H1 (cell line): Measurements from ENCODE around the gene KRT14. TPM values are rescaled to one million over a fixed set of nuclear protein-coding genes. Genes with fewer than 3 reads are reported as not detected.

Source experiments
- CTCF ChIA-PET: fragments of 300-600 bp; sonication (Branson Sonifier 250); formaldehyde crosslinking; loops from one replicate; lab custom pipeline; 2021; ENCODE audit not compliant: partially characterized antibody; lab: Charles Lee
- POLR2A ChIA-PET: fragments of 300-600 bp; sonication (Branson Sonifier 250); formaldehyde crosslinking; loops from one replicate; lab custom pipeline; 2021; ENCODE audit warnings: inconsistent platforms; ENCODE audit not compliant: partially characterized antibody; lab: Charles Lee
- DNase-seq, 2 experiments: peaks; one replicate each; pipeline versions ENCODE4 v3.0.0 to v3.0.0-alpha.2; 2010 to 2022; ENCODE audit warnings: low spot score in 2 of 2, low read depth in 1 of 2, mixed read lengths in 1 of 2
- FAIRE-seq: peaks from 2 replicates; lab custom pipeline; 2011; peaks lifted over from hg19 to GRCh38; lab: Jason Lieb, UNC
- H2AFZ ChIP-seq: 2 replicates; pipeline ENCODE4 v1.8.1; 2012; ENCODE audit warnings: low read length, inconsistent platforms
- H2AK5ac ChIP-seq: 2 replicates; pipeline ENCODE4 v1.6.1; 2013; ENCODE audit warnings: low read depth, low read length
- H2BK120ac ChIP-seq: replicated peaks from 2 replicates; pipeline ENCODE3; 2013; ENCODE audit warnings: low read depth, low read length, inconsistent platforms
- H2BK12ac ChIP-seq: 2 replicates; pipeline ENCODE4 v1.6.1; 2013; ENCODE audit warnings: low read depth, low read length
- H2BK15ac ChIP-seq: 2 replicates; pipeline ENCODE4 v1.6.1; 2013; ENCODE audit warnings: low read length
- H2BK20ac ChIP-seq: 2 replicates; pipeline ENCODE4 v1.6.1; 2013; ENCODE audit warnings: low read length
- H2BK5ac ChIP-seq: 2 replicates; pipeline ENCODE4 v1.6.1; 2013; ENCODE audit warnings: low read depth, low read length
- H3K14ac ChIP-seq: 2 replicates; pipeline ENCODE4 v1.6.1; 2013; ENCODE audit warnings: inconsistent platforms; ENCODE audit not compliant: insufficient read length
- H3K18ac ChIP-seq: 2 replicates; pipeline ENCODE4 v1.6.1; 2013; ENCODE audit warnings: low read length; ENCODE audit errors: extremely low read depth
- H3K23ac ChIP-seq: 2 replicates; pipeline ENCODE4 v1.6.1; 2013; ENCODE audit warnings: inconsistent platforms; ENCODE audit not compliant: insufficient read length
- H3K23me2 ChIP-seq: 2 replicates; pipeline ENCODE4 v1.6.1; 2013; ENCODE audit warnings: low read depth, low read length
- H3K27ac ChIP-seq: 2 replicates; pipeline ENCODE4 v1.6.1; 2011; ENCODE audit warnings: low read depth, low read length, inconsistent platforms
- H3K27me3 ChIP-seq, 4 experiments: replicated peaks in 1 of 4; 1 replicate in 1 of 4; 2 replicates in 3 of 4; pipeline versions ENCODE4 v1.6.1 to v1.8.1; 2011 to 2013; ENCODE audit warnings: low read length in 3 of 4, mild to moderate bottlenecking in 3 of 4, inconsistent platforms in 2 of 4, mixed read lengths in 2 of 4, moderate library complexity in 1 of 4; ENCODE audit not compliant: control insufficient read depth in 3 of 4, insufficient read depth in 3 of 4; ENCODE audit errors: extremely low read depth in 1 of 4
- H3K36me3 ChIP-seq, 4 experiments: 2 replicates each; pipeline versions ENCODE4 v1.6.1 to v1.8.1; 2011 to 2013; ENCODE audit warnings: mild to moderate bottlenecking in 4 of 4, low read length in 3 of 4, moderate library complexity in 2 of 4, control low read depth in 1 of 4, inconsistent platforms in 1 of 4; ENCODE audit not compliant: insufficient read depth in 4 of 4, control insufficient read depth in 2 of 4
- H3K4ac ChIP-seq: replicated peaks from 2 replicates; pipeline ENCODE3; 2013; ENCODE audit warnings: low read length, low read depth, mixed read lengths, inconsistent platforms; ENCODE audit not compliant: insufficient read length
- H3K4me1 ChIP-seq, 4 experiments: replicated peaks in 1 of 4; 1 replicate in 1 of 4; 2 replicates in 3 of 4; pipeline versions ENCODE4 v1.6.1 to v1.8.1; 2011 to 2013; ENCODE audit warnings: low read length in 3 of 4, inconsistent platforms in 2 of 4, mixed read lengths in 1 of 4; ENCODE audit not compliant: insufficient read depth in 4 of 4, control insufficient read depth in 3 of 4
- H3K4me2 ChIP-seq, 2 experiments: 2 replicates each; pipeline versions ENCODE4 v1.6.1 to v1.8.1; 2011 to 2013; ENCODE audit warnings: low read depth in 2 of 2, low read length in 2 of 2, control low read depth in 1 of 2, inconsistent platforms in 1 of 2, mild to moderate bottlenecking in 1 of 2; ENCODE audit not compliant: insufficient read depth in 1 of 2
- H3K4me3 ChIP-seq, 4 experiments: fragments of 200-600, 300-600 bp in 1 of 4; sonication (generic), shearing (Covaris generic), sonication (Bioruptor Twin) in 1 of 4; 2 replicates each; pipeline versions ENCODE4 v1.5.1 to v1.8.1; 2011 to 2016; ENCODE audit warnings: low read length in 4 of 4, low read depth in 3 of 4, control low read depth in 2 of 4, inconsistent platforms in 2 of 4, mild to moderate bottlenecking in 2 of 4, mixed read lengths in 1 of 4, moderate library complexity in 1 of 4; ENCODE audit not compliant: insufficient read depth in 2 of 4; ENCODE audit errors: extremely low read depth in 1 of 4
- H3K56ac ChIP-seq: replicated peaks from 2 replicates; pipeline ENCODE3; 2013; ENCODE audit warnings: low read depth, mild to moderate bottlenecking, mixed read lengths, low read length, inconsistent platforms; ENCODE audit not compliant: insufficient read length
- H3K79me1 ChIP-seq: 2 replicates; pipeline ENCODE4 v1.6.1; 2013; ENCODE audit warnings: low read depth, low read length, control low read depth
- H3K79me2 ChIP-seq, 2 experiments: 2 replicates each; pipeline versions ENCODE4 v1.6.1 to v1.8.1; 2012 to 2013; ENCODE audit warnings: low read length in 2 of 2, mild to moderate bottlenecking in 2 of 2, inconsistent platforms in 1 of 2; ENCODE audit not compliant: insufficient read depth in 2 of 2, control insufficient read depth in 1 of 2
- H3K9ac ChIP-seq, 4 experiments: replicated peaks in 1 of 4; 1 replicate in 1 of 4; 2 replicates in 3 of 4; pipeline versions ENCODE4 v1.6.1 to v1.8.1; 2011 to 2013; ENCODE audit warnings: low read depth in 3 of 4, low read length in 3 of 4, control low read depth in 2 of 4, mild to moderate bottlenecking in 2 of 4, moderate library complexity in 2 of 4, inconsistent platforms in 1 of 4; ENCODE audit errors: extremely low read depth in 1 of 4
- H3K9me3 ChIP-seq, 2 experiments: 2 replicates each; pipeline versions ENCODE4 v1.6.1 to v1.8.1; 2012 to 2013; ENCODE audit warnings: mild to moderate bottlenecking in 2 of 2, moderate library complexity in 2 of 2, control low read depth in 1 of 2, inconsistent platforms in 1 of 2, low read depth in 1 of 2, low read length in 1 of 2, mixed read lengths in 1 of 2; ENCODE audit not compliant: insufficient read depth in 2 of 2
- H4K20me1 ChIP-seq, 2 experiments: replicated peaks in 1 of 2; 2 replicates each; pipeline versions ENCODE3 to v1.8.1; 2011 to 2013; ENCODE audit warnings: inconsistent platforms in 2 of 2, low read length in 2 of 2, mild to moderate bottlenecking in 1 of 2; ENCODE audit not compliant: insufficient read depth in 2 of 2, control insufficient read depth in 1 of 2
- H4K5ac ChIP-seq: 2 replicates; pipeline ENCODE4 v1.6.1; 2013; ENCODE audit warnings: low read length, low read depth, mixed read lengths, inconsistent platforms; ENCODE audit not compliant: insufficient read length
- H4K8ac ChIP-seq: 2 replicates; pipeline ENCODE4 v1.8.0; 2013; ENCODE audit warnings: mild to moderate bottlenecking, moderate library complexity, low read length, inconsistent platforms; ENCODE audit not compliant: insufficient read depth; ENCODE audit errors: extremely low read depth
- H4K91ac ChIP-seq: replicated peaks from 2 replicates; pipeline ENCODE3; 2013; ENCODE audit warnings: low read length, mixed read lengths, inconsistent platforms; ENCODE audit not compliant: insufficient read length
- ATF3 ChIP-seq: IDR thresholded peaks from 2 replicates; pipeline ENCODE4 v1.6.1; 2011; ENCODE audit warnings: low read depth, mild to moderate bottlenecking, low read length; ENCODE audit not compliant: insufficient read depth
- CBX5 ChIP-seq: fragments of 300-800, 300-1000 bp; sonication (generic); IDR thresholded peaks from 2 replicates; pipeline ENCODE4 v1.7.1; 2016; ENCODE audit warnings: antibody characterized with exemption, low read length, low read depth
- CHD2 ChIP-seq: IDR thresholded peaks from 2 replicates; pipeline ENCODE4 v1.6.1; 2012; ENCODE audit warnings: low read length, improper control_type of control experiment
- FOSL1 ChIP-seq: IDR thresholded peaks from 2 replicates; pipeline ENCODE4 v1.6.1; 2011; ENCODE audit warnings: mild to moderate bottlenecking, low read depth, low read length, moderate library complexity; ENCODE audit not compliant: insufficient read depth
- GTF2F1 ChIP-seq: IDR thresholded peaks from 2 replicates; pipeline ENCODE4 v1.6.1; 2012; ENCODE audit warnings: low read depth, low read length, improper control_type of control experiment, borderline replicate concordance
- HDAC6 ChIP-seq: IDR thresholded peaks from one replicate; pipeline ENCODE4 v1.7.1; 2012; ENCODE audit warnings: low read depth, mild to moderate bottlenecking, inconsistent platforms, low read length, moderate library complexity
- MAX ChIP-seq: IDR thresholded peaks from 2 replicates; pipeline ENCODE4 v1.6.1; 2012; ENCODE audit warnings: inconsistent platforms
- NRF1 ChIP-seq: IDR thresholded peaks from 2 replicates; pipeline ENCODE4 v1.6.1; 2011; ENCODE audit warnings: mild to moderate bottlenecking, low read depth, low read length, improper control_type of control experiment
- SIRT6 ChIP-seq: IDR thresholded peaks from one replicate; pipeline ENCODE4 v1.7.1; 2012; ENCODE audit warnings: low read length, inconsistent platforms
- TEAD4 ChIP-seq: IDR thresholded peaks from 2 replicates; pipeline ENCODE4 v1.6.1; 2012; ENCODE audit warnings: low read depth, low read length, inconsistent platforms, mixed read lengths
- WGBS, 2 experiments: shearing (Covaris generic) in 1 of 2; methylation state at CpG; one replicate each; pipeline versions ENCODE4 v1.1.6 to v1.1.7; 2013 to 2015; ENCODE audit warnings: low lambda C conversion rate in 2 of 2, mixed read lengths in 2 of 2, inconsistent platforms in 1 of 2, low coverage in 1 of 2, missing lambda C conversion rate in 1 of 2; ENCODE audit not compliant: insufficient replicate concordance in 2 of 2, insufficient coverage in 1 of 2, insufficient read length in 1 of 2; ENCODE audit errors: extremely low coverage in 1 of 2, missing lambda C conversion rate in 1 of 2; 5-methylcytosine and 5-hydroxymethylcytosine counted together
- polyA plus RNA-seq, 7 experiments: library from polyadenylated mRNA; depleted of rRNA in 3 of 7; stranded (reverse) in 5 of 7; unstranded in 2 of 7; fragments of >200 nt in 5 of 7; fragments of 200-250 nt in 2 of 7; gene quantifications; 1 replicate in 5 of 7; 2 replicates in 1 of 7; 4 replicates in 1 of 7; pipeline versions ENCODE4 v1.2.1 to v1.2.3, GENCODE V29; 2011 to 2013; ENCODE audit warnings: missing spikeins in 2 of 7, mixed read lengths in 2 of 7
- total RNA-seq: library from RNA; stranded (reverse); fragmentation: NEBNext Ultra II Directional; extraction: Animal tissue kit (Norgen Biotek cat#: 25700); gene quantifications from 2 replicates; pipeline ENCODE4 v1.2.1, GENCODE V29; 2021

KRT14 gene
- total and polyA plus RNA-seq, 2 of the 8 experiments (the other 6 are each of a cell fraction or from before 2014, with no cell fraction given) = 0.35 TPM; not detected in 1

GRCh38 chr17:41537614-41537954, 49.1 kb downstream of the KRT14 start:
- Histone ChIP-seq H3K23ac (no peak overlapping the region), H3K4me2 (no peak overlapping the region), H3K27me3 (no peaks in the 10 kb centered on the region; a peak in 1 of 7 replicates), H3K27ac (no peak overlapping the region), H2AFZ (no peak overlapping the region), H3K79me1 (no peaks in the 10 kb centered on the region), H3K4ac (no peak overlapping the region), H3K18ac (no peak overlapping the region), H4K8ac (no peak overlapping the region), H4K91ac (no peak overlapping the region), H3K9me3 (no peaks in the 10 kb centered on the region), H3K9ac (no peak overlapping the region), H3K14ac (no peak overlapping the region), H3K79me2 (no peaks in the 10 kb centered on the region), H3K4me1 (peaks cover 10 to 23% (median 16%) of the 10 kb centered on the region in 4 experiments), H4K20me1 (no peaks in the 10 kb centered on the region), H2BK12ac (no peak overlapping the region), H3K36me3 (no peaks in the 10 kb centered on the region), H3K4me3 (no peak overlapping the region), H2BK20ac (0 out of 2 replicates have a peak overlapping the region, but pooled peaks have one; percentile 32), H4K5ac (no peak overlapping the region), H2BK15ac (no peak overlapping the region), H2BK120ac (no peak overlapping the region), H3K56ac (no peak overlapping the region), H2BK5ac (no peak overlapping the region), H2AK5ac (no peak overlapping the region), H3K23me2 (no peaks in the 10 kb centered on the region)
- DNase-seq (no peak), FAIRE-seq (no peak)
- ChIA-PET CTCF (interaction anchor here (0.9 to 5.5 kb wide), 5 partner anchors 11 to 199 kb away, joined by 3 to 48 read pairs (median 3); no protein-coding TSS in a partner anchor), POLR2A (interaction anchor here (1.4 to 16.2 kb wide), 2 partner anchors 11 to 12 kb away, joined by 5 to 293 read pairs; partner anchors contain the start of gene KRT19)
- TF ChIP-seq NRF1 (no peak), HDAC6 (no peak), MAX (no peak), CBX5 (no peak), TEAD4 (no peak), SIRT6 (no peak), CHD2 (no peak), FOSL1 (no peak), GTF2F1 (no peak), ATF3 (no peak)
- 91% methylated on average over 7 of the region's 7 CpGs; no CpG with 5 or more reads in 1 of the 2 experiments for WGBS, 2 experiments
